RWPE2 (cell line): ENCODE results near the gene CLEC5A.

ENCODE experiments used
- ATAC-seq: fragments of 200-7000 bp; cut with Tn5 transposase; 3 replicates; pipeline ENCODE4 v1.9.1; 2021; ENCODE audit warnings: low read depth
- DNase-seq: peaks from one replicate; pipeline ENCODE4 v3.0.0-alpha.2; 2020; ENCODE audit warnings: low spot score
- H3K27ac ChIP-seq: fragments of 450-650 bp; 2 replicates; pipeline ENCODE4 v1.5.1; 2017; ENCODE audit warnings: mild to moderate bottlenecking; ENCODE audit not compliant: poor library complexity, severe bottlenecking
- H3K27me3 ChIP-seq: fragments of 250-450 bp; sonication (Bioruptor Pico); 2 replicates; pipeline ENCODE4 v1.5.1; 2021; ENCODE audit warnings: mild to moderate bottlenecking, moderate library complexity; ENCODE audit not compliant: insufficient read depth, poor library complexity, severe bottlenecking
- H3K36me3 ChIP-seq: fragments of 250-450 bp; sonication (Bioruptor Pico); 2 replicates; pipeline ENCODE4 v1.5.1; 2020; ENCODE audit warnings: low read depth, mild to moderate bottlenecking, moderate library complexity
- H3K4me1 ChIP-seq: fragments of 250-450 bp; sonication (Bioruptor Pico); 2 replicates; pipeline ENCODE4 v1.5.1; 2021; ENCODE audit warnings: mild to moderate bottlenecking, moderate library complexity; ENCODE audit not compliant: insufficient read depth, poor library complexity, severe bottlenecking
- H3K4me3 ChIP-seq: fragments of 250-450 bp; sonication (Bioruptor Pico); 2 replicates; pipeline ENCODE4 v1.5.1; 2021; ENCODE audit warnings: mild to moderate bottlenecking, moderate library complexity; ENCODE audit not compliant: severe bottlenecking
- H3K9me3 ChIP-seq: fragments of 250-450 bp; sonication (Bioruptor Pico); 2 replicates; pipeline ENCODE4 v1.5.1; 2021; ENCODE audit warnings: mild to moderate bottlenecking, moderate library complexity; ENCODE audit not compliant: severe bottlenecking
- CTCF ChIP-seq: fragments of 450-650 bp; IDR thresholded peaks from one replicate; pipeline ENCODE4 v1.5.1; 2017; ENCODE audit warnings: mild to moderate bottlenecking, moderate library complexity; ENCODE audit not compliant: poor library complexity, severe bottlenecking

The CLEC5A gene

DNA sequence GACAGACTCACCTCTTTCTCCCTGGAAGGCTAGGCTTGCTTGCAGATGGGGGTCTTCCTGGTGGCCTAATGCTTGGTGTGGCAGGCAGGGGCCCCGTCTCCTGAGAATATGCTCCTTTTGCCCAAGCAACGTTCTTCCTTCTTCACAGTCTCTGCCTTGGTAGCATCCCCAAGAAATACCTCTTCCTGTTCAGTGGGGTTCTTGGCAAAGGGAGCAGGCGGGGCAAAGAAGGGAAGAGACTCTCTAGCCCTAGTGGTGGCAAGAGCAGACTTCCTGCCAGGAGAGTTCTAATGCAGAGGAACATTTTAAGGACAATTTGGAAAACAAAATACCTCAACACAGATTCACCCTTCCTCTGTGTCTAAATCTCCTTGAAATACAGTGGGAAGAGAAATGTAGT is at the start of gene CLEC5A:
Gene CLEC5A, minus strand, starts transcription at position 179 of the 400 bp plus-strand sequence. CDS start 682 bp downstream, outside the sequence.
- no peak for DNase-seq
- Histone ChIP-seq H3K27ac (peak within 1 kb of the TSS; percentile 32), H3K4me3 (no peak within 1 kb of the TSS), H3K4me1 (peaks cover 12% of the 10 kb centered on the region), H3K27me3 (no peaks in the 10 kb centered on the region), H3K36me3 (no peaks in the 10 kb centered on the region), H3K9me3 (peaks cover 2% of the 10 kb centered on the region)
- ATAC-seq = no peak
- no peak for TF ChIP-seq CTCF

- ATAC-seq (no peak), DNase-seq (no peak)
- H3K27ac ChIP-seq = no peak overlapping the region
- H3K4me3 ChIP-seq = no peak overlapping the region
- no peak for TF ChIP-seq CTCF
- H3K27me3 ChIP-seq = no peaks in the 10 kb centered on the region
- peaks cover 3% of the 10 kb centered on the region for H3K4me1 ChIP-seq
- H3K9me3 ChIP-seq = no peaks in the 10 kb centered on the region
- H3K36me3 ChIP-seq = no peaks in the 10 kb centered on the region
Measured at GRCh38 chr7:141993354-141993753, 46.6 kb upstream of the CLEC5A start.

DNA sequence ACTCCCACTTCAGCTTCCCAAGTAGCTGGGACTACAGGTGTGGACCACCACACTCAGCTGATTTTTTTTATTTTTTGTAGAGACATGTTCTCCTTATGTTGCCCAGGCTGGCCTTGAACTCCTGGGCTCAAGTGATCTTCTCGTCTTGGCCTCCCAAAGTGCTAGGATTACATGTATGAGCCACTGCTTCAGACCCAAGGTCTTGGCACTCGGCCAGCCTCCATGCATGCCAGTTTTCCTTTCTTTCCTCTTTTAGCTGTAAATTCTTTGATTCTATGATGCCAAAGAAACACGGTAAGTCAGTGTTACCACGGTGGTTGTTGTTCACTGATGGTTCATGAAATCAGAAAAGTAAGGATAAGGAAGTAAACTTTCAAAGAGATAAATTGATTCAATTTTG is 45.9 kb upstream of the CLEC5A start:
- Histone ChIP-seq H3K27ac (no peak overlapping the region), H3K36me3 (no peaks in the 10 kb centered on the region), H3K27me3 (no peaks in the 10 kb centered on the region), H3K9me3 (no peaks in the 10 kb centered on the region), H3K4me3 (no peak overlapping the region), H3K4me1 (peaks cover 3% of the 10 kb centered on the region)
- TF ChIP-seq CTCF = no peak
- DNase-seq = no peak
- ATAC-seq = no peak

DNA sequence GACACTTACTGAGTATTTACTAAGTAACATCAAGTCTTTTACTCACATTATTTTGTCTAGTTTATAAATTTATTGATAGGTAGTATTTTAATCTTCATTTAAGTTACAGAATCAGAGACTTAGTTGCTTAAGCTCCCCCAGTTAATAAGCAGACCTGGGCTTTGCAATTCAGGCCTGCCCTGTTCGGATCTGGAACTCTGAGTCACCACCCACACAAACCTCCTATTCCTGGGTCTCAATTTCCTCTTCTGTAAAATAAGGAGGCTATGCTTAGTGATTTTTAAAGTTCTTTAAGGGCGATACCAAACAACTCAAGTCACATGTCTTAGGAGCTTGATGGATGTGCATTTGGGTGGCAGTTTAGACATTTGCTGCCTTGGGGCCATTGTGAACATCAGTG is 45.4 kb upstream of the CLEC5A start:
- ATAC-seq = no peak
- H3K27me3 ChIP-seq = no peaks in the 10 kb centered on the region
- no peak for TF ChIP-seq CTCF
- DNase-seq = no peak
- peaks cover 3% of the 10 kb centered on the region for H3K4me1 ChIP-seq
- no peak overlapping the region for H3K4me3 ChIP-seq
- no peak overlapping the region for H3K27ac ChIP-seq
- H3K9me3 ChIP-seq = no peaks in the 10 kb centered on the region
- H3K36me3 ChIP-seq = no peaks in the 10 kb centered on the region

DNA sequence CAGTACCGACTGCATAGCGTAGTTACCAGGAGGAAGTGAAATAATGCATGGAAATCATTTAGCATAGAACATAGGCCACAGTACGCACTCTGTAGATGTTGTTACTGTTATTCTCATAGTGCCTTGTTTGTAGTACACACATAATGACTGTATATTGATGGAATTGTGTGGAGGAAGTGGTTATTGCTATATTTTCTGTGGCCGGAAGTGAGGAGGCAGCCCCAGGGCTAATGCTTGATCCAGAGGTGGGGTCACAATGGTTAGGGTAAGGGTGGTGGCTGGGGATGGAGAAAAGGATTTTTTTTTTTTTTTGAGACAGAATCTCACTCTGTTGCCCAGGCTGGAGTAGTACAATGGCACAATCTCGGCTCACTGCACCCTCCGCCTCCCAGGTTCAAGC is 44.4 kb upstream of the CLEC5A start:
- H3K9me3 ChIP-seq = no peaks in the 10 kb centered on the region
- DNase-seq = no peak
- peaks cover 3% of the 10 kb centered on the region for H3K4me1 ChIP-seq
- H3K4me3 ChIP-seq = no peak overlapping the region
- TF ChIP-seq CTCF = no peak
- H3K36me3 ChIP-seq = no peaks in the 10 kb centered on the region
- no peaks in the 10 kb centered on the region for H3K27me3 ChIP-seq
- H3K27ac ChIP-seq = no peak overlapping the region
- no peak for ATAC-seq
